ENCODE data around the gene KRTAP10-1.
"Not testable (repeated sequence)": the region's sequence is repeated elsewhere in the genome, so short reads cannot be mapped to it uniquely, and the experiment has no call there.

Gene KRTAP10-1

GRCh38 chr21:44552136-44552535, 12.1 kb upstream of the KRTAP10-1 start:
- TF ChIP-seq CTCF (IDR thresholded peaks at IDR 0.05; ENCODE audit: extremely low read depth, insufficient read depth, missing control alignments) = no peak
- DNase-seq (ENCODE audit: low spot score) = no peak
- in situ Hi-C loops (cut with MboI; ENCODE audit: low pct_unique_long_range_greater_than_20kb, low sequenced_read_pairs, unreplicated experiment) = no loop called here

GRCh38 chr21:44551340-44551961, 11.5 kb upstream of the KRTAP10-1 start, which contains the start of gene KRTAP10-2:
TSS of gene KRTAP10-2 (minus strand) at chr21:44551505. CDS start at chr21:44551458, 47 bp downstream.
- no peak for TF ChIP-seq CTCF (IDR thresholded peaks at IDR 0.05; ENCODE audit: extremely low read depth, insufficient read depth, missing control alignments)
- no peak for DNase-seq (ENCODE audit: low spot score)
- in situ Hi-C loops (cut with MboI; ENCODE audit: low pct_unique_long_range_greater_than_20kb, low sequenced_read_pairs, unreplicated experiment) = no loop called here

- no peak for DNase-seq (ENCODE audit: low spot score)
- in situ Hi-C loops (cut with MboI; ENCODE audit: low pct_unique_long_range_greater_than_20kb, low sequenced_read_pairs, unreplicated experiment) = no loop called here
- no peak for TF ChIP-seq CTCF (IDR thresholded peaks at IDR 0.05; ENCODE audit: extremely low read depth, insufficient read depth, missing control alignments)
These were observed 10.8 kb upstream of the KRTAP10-1 start for GRCh38 chr21:44550807-44551206.

- in situ Hi-C loops (cut with MboI; ENCODE audit: low pct_unique_long_range_greater_than_20kb, low sequenced_read_pairs, unreplicated experiment); DNase-seq (ENCODE audit: low spot score): not testable (repeated sequence)
These were observed 10.3 kb upstream of the KRTAP10-1 start for GRCh38 chr21:44550285-44550684.

GRCh38 chr21:44549525-44550211, 9.7 kb upstream of the KRTAP10-1 start:
- no peak for TF ChIP-seq CTCF (IDR thresholded peaks at IDR 0.05; ENCODE audit: extremely low read depth, insufficient read depth, missing control alignments)
- in situ Hi-C loops (cut with MboI; ENCODE audit: low pct_unique_long_range_greater_than_20kb, low sequenced_read_pairs, unreplicated experiment) = no loop called here
- DNase-seq (ENCODE audit: low spot score) = no peak

- no peak for DNase-seq (ENCODE audit: low spot score)
- no peak for TF ChIP-seq CTCF (IDR thresholded peaks at IDR 0.05; ENCODE audit: extremely low read depth, insufficient read depth, missing control alignments)
- in situ Hi-C loops (cut with MboI; ENCODE audit: low pct_unique_long_range_greater_than_20kb, low sequenced_read_pairs, unreplicated experiment) = no loop called here
These were observed 8.9 kb upstream of the KRTAP10-1 start for GRCh38 chr21:44548922-44549321.

- DNase-seq (ENCODE audit: low spot score) = no peak
- in situ Hi-C loops (cut with MboI; ENCODE audit: low pct_unique_long_range_greater_than_20kb, low sequenced_read_pairs, unreplicated experiment) = no loop called here
These were observed 8.4 kb upstream of the KRTAP10-1 start for GRCh38 chr21:44548381-44548780.

More at GRCh38 chr21:44548381-44548780, 8.4 kb upstream of the KRTAP10-1 start:
- TF ChIP-seq CTCF (IDR thresholded peaks at IDR 0.05; ENCODE audit: extremely low read depth, insufficient read depth, missing control alignments) = no peak

Data from GM13977 (cell line).